ENCODE measurements around the gene PPP1CB.
A peak's percentile ranks its signal among the peaks of the same experiment; 100 is the strongest.

Gene PPP1CB

DNA sequence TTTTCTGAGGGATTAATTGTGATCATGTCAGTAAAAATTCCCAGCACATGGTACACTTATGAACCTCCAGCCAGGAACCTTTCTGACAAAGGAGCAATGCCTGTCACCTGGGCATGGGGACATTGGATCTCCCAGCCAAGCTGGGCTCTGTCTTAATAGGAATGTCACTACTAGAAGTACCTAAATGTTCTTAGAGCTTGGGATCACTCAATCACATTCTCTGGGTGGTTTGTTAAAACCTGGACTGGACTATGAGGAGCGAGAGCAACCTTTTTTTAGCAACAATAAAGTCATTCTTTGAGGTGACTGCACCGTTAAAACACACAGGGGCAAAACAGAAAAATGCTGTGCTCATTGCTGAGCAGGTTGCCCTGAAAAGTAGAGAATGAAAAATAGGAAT is 6.4 kb upstream of the PPP1CB start:
- Histone ChIP-seq H3K36me3 (no peaks in the 10 kb centered on the region), H3K27ac (peak overlapping the region; percentile 99 to 100), H3K27me3 (no peaks in the 10 kb centered on the region), H3K4me1 (peaks cover 0 to 65% (median 50%) of the 10 kb centered on the region in 4 donors), H3K9me3 (no peaks in the 10 kb centered on the region), H3K4me3 (no peak overlapping the region)
- no peak for DNase-seq
- TF ChIP-seq, protein P1, sequence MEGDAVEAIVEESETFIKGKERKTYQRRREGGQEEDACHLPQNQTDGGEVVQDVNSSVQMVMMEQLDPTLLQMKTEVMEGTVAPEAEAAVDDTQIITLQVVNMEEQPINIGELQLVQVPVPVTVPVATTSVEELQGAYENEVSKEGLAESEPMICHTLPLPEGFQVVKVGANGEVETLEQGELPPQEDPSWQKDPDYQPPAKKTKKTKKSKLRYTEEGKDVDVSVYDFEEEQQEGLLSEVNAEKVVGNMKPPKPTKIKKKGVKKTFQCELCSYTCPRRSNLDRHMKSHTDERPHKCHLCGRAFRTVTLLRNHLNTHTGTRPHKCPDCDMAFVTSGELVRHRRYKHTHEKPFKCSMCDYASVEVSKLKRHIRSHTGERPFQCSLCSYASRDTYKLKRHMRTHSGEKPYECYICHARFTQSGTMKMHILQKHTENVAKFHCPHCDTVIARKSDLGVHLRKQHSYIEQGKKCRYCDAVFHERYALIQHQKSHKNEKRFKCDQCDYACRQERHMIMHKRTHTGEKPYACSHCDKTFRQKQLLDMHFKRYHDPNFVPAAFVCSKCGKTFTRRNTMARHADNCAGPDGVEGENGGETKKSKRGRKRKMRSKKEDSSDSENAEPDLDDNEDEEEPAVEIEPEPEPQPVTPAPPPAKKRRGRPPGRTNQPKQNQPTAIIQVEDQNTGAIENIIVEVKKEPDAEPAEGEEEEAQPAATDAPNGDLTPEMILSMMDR (IDR thresholded peaks at IDR 0.05): no peak
- intact Hi-C loops (cut with DNase I; ENCODE audit: low total_unique reads): no loop called here

DNA sequence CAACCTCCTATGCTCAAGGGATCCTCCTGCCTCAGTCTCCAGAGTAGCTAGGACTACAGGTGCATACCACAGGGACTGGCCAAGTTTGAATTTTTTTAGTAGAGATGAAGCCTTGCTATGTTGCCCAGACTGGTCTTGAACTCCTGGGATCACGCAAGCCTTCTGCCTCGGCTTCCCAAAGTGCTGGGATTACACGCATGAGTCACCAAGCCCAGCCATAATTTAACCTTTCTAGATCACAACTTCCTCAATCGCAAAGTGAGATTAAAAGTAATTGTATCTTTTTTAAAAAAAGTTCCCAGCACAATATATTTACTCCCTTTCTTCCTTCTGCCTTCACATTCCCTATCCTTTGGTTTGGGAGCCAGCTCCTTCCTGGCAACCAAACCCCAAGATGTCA is 5.8 kb upstream of the PPP1CB start:
- Histone ChIP-seq H3K27ac (peak overlapping the region; percentile 99 to 100), H3K27me3 (no peaks in the 10 kb centered on the region), H3K4me1 (peaks cover 0 to 72% (median 53%) of the 10 kb centered on the region in 4 donors), H3K4me3 (no peak overlapping the region), H3K36me3 (no peaks in the 10 kb centered on the region), H3K9me3 (no peaks in the 10 kb centered on the region)
- intact Hi-C loops (cut with DNase I; ENCODE audit: low total_unique reads): no loop called here
- TF ChIP-seq, protein P1 (IDR thresholded peaks at IDR 0.05): no peak
- no peak for DNase-seq

DNA sequence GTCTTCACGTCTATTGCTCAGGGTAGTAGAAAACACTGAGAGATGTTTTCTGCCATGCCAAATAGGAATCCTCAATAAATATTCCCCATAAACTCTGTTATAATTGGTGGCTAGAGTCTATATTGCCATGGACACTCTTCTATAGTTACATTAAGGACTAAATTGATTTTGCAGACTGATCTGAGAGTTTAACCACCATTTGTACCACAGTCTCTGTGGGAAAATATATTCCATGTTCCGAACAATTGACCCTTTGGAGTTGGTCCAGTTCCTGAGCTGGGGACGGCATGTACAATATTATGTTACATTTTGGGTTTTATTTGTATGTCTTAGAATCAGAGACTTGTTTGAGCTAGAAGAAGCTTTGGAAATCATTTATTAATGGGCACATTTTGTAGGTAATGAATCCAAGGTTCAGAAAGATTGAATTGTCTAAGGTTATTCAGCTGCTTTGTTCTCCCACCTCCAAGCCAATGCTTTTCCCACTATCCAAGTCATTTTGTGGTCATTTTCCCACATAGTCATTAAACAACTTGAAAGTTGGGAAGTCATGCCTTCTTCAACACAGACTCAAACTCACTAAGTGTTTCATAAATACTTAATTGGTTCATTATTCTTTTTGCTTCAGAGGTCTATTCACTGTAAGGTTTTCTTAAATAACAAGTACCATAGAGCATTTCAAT is 5.1 kb upstream of the PPP1CB start:
- intact Hi-C loops (cut with DNase I; ENCODE audit: low total_unique reads): no loop called here
- H3K27ac ChIP-seq: peak overlapping the region; percentile 99 to 100

DNA sequence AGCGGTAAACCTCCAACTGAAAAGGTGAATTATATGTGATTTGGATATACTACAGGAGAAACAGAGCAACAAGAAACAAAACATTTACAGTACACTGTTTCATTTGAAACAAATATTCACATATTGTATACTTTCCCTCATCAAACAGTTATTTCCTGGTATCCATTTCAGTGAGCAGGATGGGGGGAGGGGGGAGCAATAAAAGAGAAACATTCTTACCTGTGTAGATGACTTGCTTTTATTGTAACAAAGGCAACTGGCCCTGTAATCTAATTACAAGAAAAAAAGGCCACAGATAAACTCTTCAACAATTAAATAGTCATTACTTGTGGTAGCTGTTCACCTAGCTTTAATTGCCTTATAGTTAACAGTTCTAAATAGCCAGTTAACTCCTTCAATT is 3.9 kb upstream of the PPP1CB start:
- peaks cover 0 to 73% (median 53%) of the 10 kb centered on the region in 4 donors for H3K4me1 ChIP-seq
- intact Hi-C loops (cut with DNase I; ENCODE audit: low total_unique reads): no loop called here
- TF ChIP-seq, protein P1 (IDR thresholded peaks at IDR 0.05): no peak
- H3K27ac ChIP-seq: peak overlapping the region; percentile 99 to 100
- no peaks in the 10 kb centered on the region for H3K27me3 ChIP-seq
- H3K36me3 ChIP-seq: peaks cover 0 to 8% (median 0%) of the 10 kb centered on the region in 3 donors
- no peaks in the 10 kb centered on the region for H3K9me3 ChIP-seq
- DNase-seq: no peak
- H3K4me3 ChIP-seq: no peak overlapping the region

More for the DNA sequence above, 5.1 kb upstream of the PPP1CB start:
- no peaks in the 10 kb centered on the region for H3K36me3 ChIP-seq
- no peaks in the 10 kb centered on the region for H3K27me3 ChIP-seq
- H3K4me3 ChIP-seq: no peak overlapping the region
- peaks cover 0 to 73% (median 53%) of the 10 kb centered on the region in 4 donors for H3K4me1 ChIP-seq
- no peaks in the 10 kb centered on the region for H3K9me3 ChIP-seq
- TF ChIP-seq, protein P1 (IDR thresholded peaks at IDR 0.05): no peak
- no peak for DNase-seq

DNA sequence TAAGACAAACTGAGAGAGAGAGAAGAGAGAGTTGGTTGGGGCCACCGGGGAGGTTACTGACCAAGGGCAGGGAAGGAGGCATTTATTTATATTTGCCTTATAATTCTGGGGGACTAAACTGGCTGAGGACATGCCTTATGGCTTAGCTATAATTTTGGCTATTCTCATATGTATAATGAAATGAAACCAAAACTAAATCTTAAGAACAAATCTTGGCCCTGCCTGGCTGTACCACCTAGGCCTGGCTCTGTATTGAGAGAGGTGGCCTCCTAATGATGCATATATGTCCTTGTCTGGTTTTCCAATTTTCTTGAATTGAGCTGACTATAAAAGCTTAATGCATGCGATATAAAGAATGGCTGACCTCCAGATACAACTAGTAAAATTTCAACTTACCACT is 3.5 kb upstream of the PPP1CB start:
- peaks cover 0 to 73% (median 53%) of the 10 kb centered on the region in 4 donors for H3K4me1 ChIP-seq
- H3K9me3 ChIP-seq: no peaks in the 10 kb centered on the region
- DNase-seq: no peak
- TF ChIP-seq, protein P1 (IDR thresholded peaks at IDR 0.05): no peak
- H3K27ac ChIP-seq: peak overlapping the region; percentile 99 to 100
- H3K36me3 ChIP-seq: peaks cover 0 to 9% (median 0%) of the 10 kb centered on the region in 3 donors
- intact Hi-C loops (cut with DNase I; ENCODE audit: low total_unique reads): no loop called here
- H3K4me3 ChIP-seq: no peak overlapping the region
- H3K27me3 ChIP-seq: no peaks in the 10 kb centered on the region
